H1 (cell line): Measurements from ENCODE around the gene PRKAA1.
"Not testable (repeated sequence)": the region's sequence is repeated elsewhere in the genome, so short reads cannot be mapped to it uniquely, and the experiment has no call there.

Experiments
- EP300 ChIP-seq, 2 experiments: IDR thresholded peaks; 1 replicate in 1 of 2; 2 replicates in 1 of 2; pipeline ENCODE4 v1.6.1; 2011 to 2012; ENCODE audit warnings: low read depth in 2 of 2, low read length in 2 of 2, mild to moderate bottlenecking in 2 of 2, borderline replicate concordance in 1 of 2, inconsistent platforms in 1 of 2, moderate library complexity in 1 of 2
- JUND ChIP-seq: IDR thresholded peaks from 2 replicates; pipeline ENCODE4 v1.6.1; 2011; ENCODE audit warnings: mild to moderate bottlenecking, improper control_type of control experiment, low read length
- POLR2A ChIP-seq, 2 experiments: IDR thresholded peaks; 1 replicate in 1 of 2; 2 replicates in 1 of 2; pipeline ENCODE4 v1.6.1; 2011; ENCODE audit warnings: low read depth in 2 of 2, low read length in 2 of 2, mild to moderate bottlenecking in 2 of 2; ENCODE audit errors: control extremely low read depth in 1 of 2

DNA sequence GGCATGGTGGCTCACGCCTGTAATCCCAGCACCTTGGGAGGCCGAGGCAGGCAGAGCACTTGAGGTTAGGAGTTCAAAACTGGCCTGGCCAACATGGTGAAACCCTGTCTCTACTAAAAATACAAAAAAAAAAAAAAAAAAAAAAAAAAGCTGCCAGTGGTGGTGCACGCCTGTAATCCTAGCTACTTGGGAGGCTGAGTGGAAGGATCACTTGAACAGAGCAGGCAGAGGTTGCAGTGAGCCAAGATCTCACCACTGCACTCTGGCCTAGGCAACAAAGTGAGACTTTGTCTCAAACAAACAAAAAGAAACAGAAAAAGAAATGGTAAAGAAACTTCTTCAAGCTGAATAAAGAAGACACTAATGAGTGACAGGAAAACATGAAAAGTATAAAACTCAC is 11.5 kb downstream of the PRKAA1 start:
- not testable (repeated sequence) for TF ChIP-seq POLR2A (IDR thresholded peaks at IDR 0.05; ENCODE audit: control extremely low read depth in 1 of 2, low read depth in 2 of 2, low read length in 2 of 2); JUND; EP300 (IDR thresholded peaks at IDR 0.05; ENCODE audit: borderline replicate concordance in 1 of 2, low read depth in 2 of 2, low read length in 2 of 2)
